ENCODE results near the gene SIAH2. TPM values are rescaled to one million over a fixed set of nuclear protein-coding genes. Genes with fewer than 3 reads are reported as not detected.

Gene SIAH2
- total RNA-seq, 4 donors from 2014 or later = 24.8 to 102 (median 38.8) TPM

DNA sequence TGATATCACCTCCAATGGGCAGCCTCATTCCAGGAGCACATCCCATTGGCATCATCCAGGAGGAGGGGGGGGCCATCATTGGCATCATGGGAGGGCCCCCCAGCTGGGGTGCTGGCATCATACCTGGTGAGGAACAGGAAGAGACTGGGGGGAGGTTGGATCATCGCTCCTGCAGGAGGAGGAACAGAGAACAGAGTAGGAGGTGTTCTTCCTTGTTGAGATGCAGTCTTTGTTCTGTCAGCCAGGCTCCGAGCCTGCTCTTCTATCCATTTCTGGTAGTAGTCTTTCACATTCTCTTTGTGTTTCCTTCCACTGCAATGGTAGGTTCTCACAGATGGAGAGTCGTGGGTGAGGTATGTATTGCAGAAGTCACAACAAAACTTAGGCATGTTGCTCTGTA, 42.5 kb downstream of the SIAH2 start:
- DNase-seq = no peak
- peaks cover 0 to 14% (median 7%) of the 10 kb centered on the region in 4 donors for H3K4me1 ChIP-seq
- intact Hi-C loops (cut with DNase I; ENCODE audit: low total_unique reads) (loop anchor here (10.0 kb wide), 2 partner anchors 54 to 424 kb away; no protein-coding TSS in a partner anchor), in situ Hi-C loops (cut with MboI; ENCODE audit: low pct_ligation_motif_present in 1 of 4, low pct_unique_long_range_greater_than_20kb in 1 of 4, low sequenced_read_pairs in 3 of 4) (loop anchor here (5.0 to 25.0 kb wide), 4 partner anchors 64 to 183 kb away; partner anchors contain the start of genes EIF2A (in 1 of the 4) and SERP1 (in 1 of the 4))
- TF ChIP-seq EP300 (IDR thresholded peaks at IDR 0.05; ENCODE audit: low read depth) (no peak), POLR2A (IDR thresholded peaks at IDR 0.05) (no peak), POLR2AphosphoS5 (IDR thresholded peaks at IDR 0.05) (no peak)
- TF ChIP-seq, protein P1, sequence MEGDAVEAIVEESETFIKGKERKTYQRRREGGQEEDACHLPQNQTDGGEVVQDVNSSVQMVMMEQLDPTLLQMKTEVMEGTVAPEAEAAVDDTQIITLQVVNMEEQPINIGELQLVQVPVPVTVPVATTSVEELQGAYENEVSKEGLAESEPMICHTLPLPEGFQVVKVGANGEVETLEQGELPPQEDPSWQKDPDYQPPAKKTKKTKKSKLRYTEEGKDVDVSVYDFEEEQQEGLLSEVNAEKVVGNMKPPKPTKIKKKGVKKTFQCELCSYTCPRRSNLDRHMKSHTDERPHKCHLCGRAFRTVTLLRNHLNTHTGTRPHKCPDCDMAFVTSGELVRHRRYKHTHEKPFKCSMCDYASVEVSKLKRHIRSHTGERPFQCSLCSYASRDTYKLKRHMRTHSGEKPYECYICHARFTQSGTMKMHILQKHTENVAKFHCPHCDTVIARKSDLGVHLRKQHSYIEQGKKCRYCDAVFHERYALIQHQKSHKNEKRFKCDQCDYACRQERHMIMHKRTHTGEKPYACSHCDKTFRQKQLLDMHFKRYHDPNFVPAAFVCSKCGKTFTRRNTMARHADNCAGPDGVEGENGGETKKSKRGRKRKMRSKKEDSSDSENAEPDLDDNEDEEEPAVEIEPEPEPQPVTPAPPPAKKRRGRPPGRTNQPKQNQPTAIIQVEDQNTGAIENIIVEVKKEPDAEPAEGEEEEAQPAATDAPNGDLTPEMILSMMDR (IDR thresholded peaks at IDR 0.05) = no peak
- H3K36me3 ChIP-seq = no peaks in the 10 kb centered on the region
- no peak overlapping the region for H3K4me3 ChIP-seq
- H3K9me3 ChIP-seq = no peaks in the 10 kb centered on the region
- H3K27me3 ChIP-seq = no peaks in the 10 kb centered on the region
- 56 to 72% methylated on average over 3 of the region's 3 CpGs for WGBS, 2 donors (ENCODE audit: low coverage in 1 of 2)
- no peak overlapping the region for H3K27ac ChIP-seq

DNA sequence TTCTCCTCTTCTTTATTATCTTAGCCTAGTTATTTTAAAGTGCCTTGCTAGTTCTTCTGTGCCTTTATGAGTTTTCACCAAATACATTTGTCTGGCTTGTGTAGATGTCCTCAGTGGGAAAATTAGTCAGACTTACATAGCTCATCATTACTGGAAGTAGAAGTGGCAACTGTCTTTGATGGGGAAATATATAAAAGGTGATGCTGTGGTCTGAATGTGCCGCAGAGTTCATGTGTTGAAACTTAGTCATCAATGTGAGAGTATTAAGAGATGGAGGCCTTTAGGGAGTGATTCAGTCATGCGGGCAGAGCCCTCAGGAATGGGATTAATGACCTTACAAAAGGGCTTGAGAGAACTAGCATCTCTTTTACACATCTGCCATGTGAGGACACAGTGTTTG, 52.9 kb downstream of the SIAH2 start:
- no peak for DNase-seq
- WGBS, 2 donors (ENCODE audit: low coverage in 1 of 2) = 92 to 100% methylated on average over 1 to 2 of the region's 2 CpGs
- H3K27me3 ChIP-seq = no peaks in the 10 kb centered on the region
- no peaks in the 10 kb centered on the region for H3K9me3 ChIP-seq
- H3K27ac ChIP-seq = no peak overlapping the region
- H3K4me3 ChIP-seq = no peak overlapping the region
- no peaks in the 10 kb centered on the region for H3K36me3 ChIP-seq
- no peaks in the 10 kb centered on the region for H3K4me1 ChIP-seq
- in situ Hi-C loops (cut with MboI; ENCODE audit: low pct_ligation_motif_present in 1 of 4, low pct_unique_long_range_greater_than_20kb in 1 of 4, low sequenced_read_pairs in 3 of 4) = loop anchor here in 2 of 4 donors (10.0 to 25.0 kb wide), 3 partner anchors 152 to 435 kb away; partner anchors contain the start of genes EIF2A (in 1 of the 2) and SERP1 (in 1 of the 2)
- TF ChIP-seq, protein P1 (IDR thresholded peaks at IDR 0.05) = no peak
- no peak for TF ChIP-seq POLR2A (IDR thresholded peaks at IDR 0.05)
- intact Hi-C loops (cut with DNase I; ENCODE audit: low total_unique reads) = no loop called here

DNA sequence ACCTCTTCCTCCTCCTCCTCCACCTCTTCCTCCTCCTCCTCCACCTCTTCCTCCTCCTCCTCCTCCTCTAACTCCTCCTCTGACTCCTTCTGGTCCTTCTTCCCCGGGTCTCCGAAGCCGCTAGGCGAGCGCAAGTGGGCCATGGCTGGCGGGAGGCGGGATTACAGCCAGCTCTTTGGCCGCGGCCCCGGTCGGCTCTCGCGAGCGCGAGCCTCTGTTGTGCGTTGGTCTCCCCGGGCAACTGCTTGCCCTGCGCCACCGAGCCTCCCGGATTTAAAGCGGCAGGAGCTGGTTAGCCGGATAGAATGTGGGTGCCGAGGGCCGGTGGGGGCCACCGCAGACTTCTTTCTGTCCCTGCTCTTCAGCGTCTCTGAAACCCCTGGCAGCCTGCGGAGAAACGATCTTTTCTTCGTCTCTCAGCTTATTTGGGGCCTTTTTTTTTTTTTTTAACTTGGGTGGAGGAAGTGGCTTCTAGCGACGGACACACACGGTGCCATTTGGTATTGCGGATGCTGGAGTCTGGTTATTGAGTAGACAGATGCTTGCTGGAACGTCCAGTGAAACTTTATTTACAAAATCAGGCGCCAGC, 59.1 kb downstream of the SIAH2 start, which contains the start of gene ERICH6:
Gene ERICH6, minus strand, starts transcription at position 165 of the 589 bp plus-strand sequence. Its CDS starts 22 bp downstream, at position 143.
- no peaks in the 10 kb centered on the region for H3K36me3 ChIP-seq
- peak within 1 kb of the TSS; percentile 82 to 91 (median 86) for H3K27ac ChIP-seq
- H3K9me3 ChIP-seq = no peaks in the 10 kb centered on the region
- H3K4me1 ChIP-seq = peaks cover 0 to 12% (median 7%) of the 10 kb centered on the region in 4 donors
- 0% methylated on average over 7 to 35 of the region's 35 CpGs for WGBS, 2 donors (ENCODE audit: low coverage in 1 of 2)
- H3K4me3 ChIP-seq = peak within 1 kb of the TSS; percentile 33 to 87 (median 64)
- peak; percentile 93 for DNase-seq
- intact Hi-C loops (cut with DNase I; ENCODE audit: low total_unique reads) = no loop called here
- no peaks in the 10 kb centered on the region for H3K27me3 ChIP-seq
- in situ Hi-C loops (cut with MboI; ENCODE audit: low pct_ligation_motif_present in 1 of 4, low pct_unique_long_range_greater_than_20kb in 1 of 4, low sequenced_read_pairs in 3 of 4) = loop anchor here in 2 of 4 donors (25.0 kb wide), 2 partner anchors 158 to 167 kb away; partner anchors contain the start of genes EIF2A (in 1 of the 2) and SERP1 (in 1 of the 2)
- TF ChIP-seq POLR2AphosphoS5 (IDR thresholded peaks at IDR 0.05) (peak; percentile 21 to 58 (median 58)), POLR2A (IDR thresholded peaks at IDR 0.05) (peak; percentile 58), EP300 (IDR thresholded peaks at IDR 0.05; ENCODE audit: low read depth) (no peak)
- TF ChIP-seq, protein P1 (IDR thresholded peaks at IDR 0.05) = peak in 2 of 5 experiments; percentile 8 to 60

DNA sequence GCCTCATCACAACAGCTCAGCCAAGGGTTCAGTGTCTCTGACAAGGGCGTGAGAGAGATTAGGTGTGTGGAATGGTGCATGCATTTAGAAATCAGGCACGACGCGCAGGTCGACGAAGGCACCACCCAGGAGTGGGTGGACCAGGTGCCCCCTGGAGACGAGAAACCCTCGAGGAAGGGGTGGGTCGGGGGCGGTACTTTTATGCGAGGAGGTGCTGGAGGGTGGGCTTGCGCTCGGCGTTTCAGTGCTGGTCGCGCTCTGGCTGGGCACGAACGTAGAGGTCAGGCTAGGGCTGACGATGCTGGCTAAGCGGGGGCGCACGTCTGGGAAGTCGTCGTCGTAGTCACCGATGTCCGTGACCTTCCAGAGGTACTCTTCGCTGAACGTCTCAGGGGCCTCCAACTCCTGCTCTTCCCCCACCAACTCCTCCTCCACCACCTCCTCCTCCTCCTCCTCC, 59.6 kb downstream of the SIAH2 start:
- H3K4me3 ChIP-seq = peak overlapping the region; percentile 33 to 87 (median 64)
- DNase-seq = peak; percentile 48
- H3K27ac ChIP-seq = peak overlapping the region; percentile 82 to 91 (median 86)
- H3K27me3 ChIP-seq = no peaks in the 10 kb centered on the region
- TF ChIP-seq, protein P1 (IDR thresholded peaks at IDR 0.05) = no peak
- TF ChIP-seq POLR2AphosphoS5 (IDR thresholded peaks at IDR 0.05) = no peak
- no peak for TF ChIP-seq POLR2A (IDR thresholded peaks at IDR 0.05)
- no peak for TF ChIP-seq EP300 (IDR thresholded peaks at IDR 0.05; ENCODE audit: low read depth)
- intact Hi-C loops (cut with DNase I; ENCODE audit: low total_unique reads) = no loop called here
- in situ Hi-C loops (cut with MboI; ENCODE audit: low pct_ligation_motif_present in 1 of 4, low pct_unique_long_range_greater_than_20kb in 1 of 4, low sequenced_read_pairs in 3 of 4) = loop anchor here in 2 of 4 donors (25.0 kb wide), 2 partner anchors 159 to 166 kb away; partner anchors contain the start of genes EIF2A (in 1 of the 2) and SERP1 (in 1 of the 2)
- no peaks in the 10 kb centered on the region for H3K9me3 ChIP-seq
- H3K36me3 ChIP-seq = no peaks in the 10 kb centered on the region
- WGBS, 2 donors (ENCODE audit: low coverage in 1 of 2) = 5 to 8% methylated on average over 19 to 24 of the region's 29 CpGs
- H3K4me1 ChIP-seq = peaks cover 0 to 12% (median 7%) of the 10 kb centered on the region in 4 donors

All from transverse colon (tissue), 4 donors.